Measurements from ENCODE around the gene RTP2.
"Not testable (repeated sequence)": the region's sequence is repeated elsewhere in the genome, so short reads cannot be mapped to it uniquely, and the experiment has no call there.

RTP2 gene

GRCh38 chr3:187684880-187685279, 17.5 kb downstream of the RTP2 start:
- H3K4me3 ChIP-seq (ENCODE audit: low read length) = no peak overlapping the region
- no peak for TF ChIP-seq ZNF274 (IDR thresholded peaks at IDR 0.05; ENCODE audit: low read depth, low read length)

GRCh38 chr3:187684444-187684843, 17.9 kb downstream of the RTP2 start:
- no peak for TF ChIP-seq ZNF274 (IDR thresholded peaks at IDR 0.05; ENCODE audit: low read depth, low read length)
- H3K4me3 ChIP-seq (ENCODE audit: low read length) = no peak overlapping the region

GRCh38 chr3:187681756-187682155, 20.6 kb downstream of the RTP2 start:
- H3K4me3 ChIP-seq (ENCODE audit: low read length) = not testable (repeated sequence)

GRCh38 chr3:187679638-187680396, 22.5 kb downstream of the RTP2 start:
- no peak for TF ChIP-seq ZNF274 (IDR thresholded peaks at IDR 0.05; ENCODE audit: low read depth, low read length)
- no peak overlapping the region for H3K4me3 ChIP-seq (ENCODE audit: low read length)

DNA sequence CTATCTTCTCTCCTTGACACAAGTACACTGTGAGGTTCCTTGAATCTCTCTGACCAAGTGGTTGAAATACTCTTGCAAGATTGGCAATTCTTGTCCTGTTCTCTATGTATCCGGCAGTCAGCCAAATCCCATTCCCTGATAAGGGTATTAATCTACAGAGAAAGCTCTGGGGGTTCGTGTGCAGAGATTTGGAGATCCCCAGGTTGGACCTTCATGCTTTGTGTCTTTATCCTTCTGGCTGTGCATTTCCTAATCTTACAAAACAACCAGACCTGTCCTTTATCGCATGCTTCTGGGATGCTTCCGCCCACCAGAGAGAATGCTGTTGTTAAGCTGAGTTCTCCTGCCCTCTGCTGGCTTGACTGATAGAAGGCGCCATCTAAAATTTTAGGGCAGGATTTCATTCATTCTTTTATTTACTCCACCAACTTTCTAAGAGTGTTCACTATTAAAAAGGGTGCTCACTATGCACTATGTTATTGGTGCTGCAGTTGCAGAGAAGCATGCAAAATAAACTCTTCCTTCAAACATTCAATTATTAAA, 23.6 kb downstream of the RTP2 start:
- H3K4me3 ChIP-seq (ENCODE audit: low read length) = no peak overlapping the region
- TF ChIP-seq ZNF274 (IDR thresholded peaks at IDR 0.05; ENCODE audit: low read depth, low read length) = no peak

- no peak overlapping the region for H3K4me3 ChIP-seq (ENCODE audit: low read length)
These were observed 24.8 kb downstream of the RTP2 start for GRCh38 chr3:187677604-187678003.

GRCh38 chr3:187673012-187673411, 29.3 kb downstream of the RTP2 start:
- no peak for TF ChIP-seq ZNF274 (IDR thresholded peaks at IDR 0.05; ENCODE audit: low read depth, low read length)
- no peak overlapping the region for H3K4me3 ChIP-seq (ENCODE audit: low read length)

More at GRCh38 chr3:187677604-187678003, 24.8 kb downstream of the RTP2 start:
- TF ChIP-seq ZNF274 (IDR thresholded peaks at IDR 0.05; ENCODE audit: low read depth, low read length) = no peak

DNA sequence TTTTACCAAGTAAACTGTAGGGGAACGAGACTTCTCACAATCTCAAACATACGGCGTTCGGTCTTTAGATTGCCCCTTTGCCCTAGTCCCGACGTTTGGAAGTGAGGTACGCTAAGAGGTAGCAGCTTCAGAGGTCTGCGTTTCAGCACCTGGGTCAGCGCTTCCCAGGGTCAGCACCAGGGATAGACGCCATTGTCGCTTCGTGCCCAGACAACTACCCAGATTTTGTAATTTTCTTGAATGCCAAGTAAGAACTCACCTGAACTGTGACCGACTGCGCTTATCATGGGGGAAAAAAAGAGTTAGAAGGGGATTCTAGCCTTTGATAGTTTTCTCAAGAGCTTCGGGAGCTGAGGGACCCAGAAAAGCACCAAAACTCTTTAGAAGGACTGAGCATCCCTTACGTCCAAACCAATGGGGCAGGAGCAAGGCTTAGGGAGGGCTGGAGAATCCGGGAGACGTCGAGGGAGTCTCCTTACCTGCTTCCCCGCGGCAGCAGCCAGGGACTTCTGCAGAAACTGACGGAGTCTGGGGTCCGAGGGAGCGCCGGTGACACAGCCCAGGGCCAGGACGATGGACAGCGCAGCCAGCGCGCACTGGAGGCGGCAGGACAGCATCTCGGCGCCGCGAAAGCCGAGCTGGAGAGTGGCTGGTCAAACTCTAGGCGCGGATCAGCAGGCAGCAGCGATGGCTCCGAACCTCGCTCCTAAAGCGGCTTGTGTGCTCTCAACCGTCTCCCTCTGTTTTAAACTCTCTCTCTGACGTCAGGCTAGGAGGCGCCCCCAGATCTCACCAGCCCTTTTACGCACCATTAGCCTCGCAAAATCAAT, 32.5 kb downstream of the RTP2 start, which contains the start of gene SST:
TSS of gene SST (minus strand) at position 720 of the 830 bp plus-strand sequence. CDS start at position 617, 103 bp downstream.
- no peak within 1 kb of the TSS for H3K4me3 ChIP-seq (ENCODE audit: low read length)
- no peak for TF ChIP-seq ZNF274 (IDR thresholded peaks at IDR 0.05; ENCODE audit: low read depth, low read length)

DNA sequence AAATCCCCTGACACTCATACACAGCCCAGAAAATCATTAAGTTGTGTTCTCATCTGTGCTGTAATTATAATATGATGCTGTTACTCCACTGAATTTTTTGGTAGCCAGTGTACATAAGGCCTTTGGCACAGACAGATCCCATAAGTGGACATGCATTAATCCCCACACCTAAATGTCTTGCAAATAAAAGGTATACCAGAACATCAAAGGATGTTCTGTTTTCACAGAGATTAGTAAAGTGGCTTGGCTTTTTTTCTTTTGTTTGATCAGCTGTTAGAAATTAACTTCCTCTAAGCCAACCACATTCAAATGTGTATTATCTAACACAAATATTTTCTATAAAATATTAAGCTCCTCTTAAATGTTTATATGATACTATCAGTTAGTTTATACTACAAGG, 34.8 kb downstream of the RTP2 start:
- no peak overlapping the region for H3K4me3 ChIP-seq (ENCODE audit: low read length)
- no peak for TF ChIP-seq ZNF274 (IDR thresholded peaks at IDR 0.05; ENCODE audit: low read depth, low read length)

GRCh38 chr3:187665764-187666402, 36.5 kb downstream of the RTP2 start:
- H3K4me3 ChIP-seq (ENCODE audit: low read length) = no peak overlapping the region
- no peak for TF ChIP-seq ZNF274 (IDR thresholded peaks at IDR 0.05; ENCODE audit: low read depth, low read length)

GRCh38 chr3:187665010-187665409, 37.3 kb downstream of the RTP2 start:
- no peak overlapping the region for H3K4me3 ChIP-seq (ENCODE audit: low read length)
- no peak for TF ChIP-seq ZNF274 (IDR thresholded peaks at IDR 0.05; ENCODE audit: low read depth, low read length)

DNA sequence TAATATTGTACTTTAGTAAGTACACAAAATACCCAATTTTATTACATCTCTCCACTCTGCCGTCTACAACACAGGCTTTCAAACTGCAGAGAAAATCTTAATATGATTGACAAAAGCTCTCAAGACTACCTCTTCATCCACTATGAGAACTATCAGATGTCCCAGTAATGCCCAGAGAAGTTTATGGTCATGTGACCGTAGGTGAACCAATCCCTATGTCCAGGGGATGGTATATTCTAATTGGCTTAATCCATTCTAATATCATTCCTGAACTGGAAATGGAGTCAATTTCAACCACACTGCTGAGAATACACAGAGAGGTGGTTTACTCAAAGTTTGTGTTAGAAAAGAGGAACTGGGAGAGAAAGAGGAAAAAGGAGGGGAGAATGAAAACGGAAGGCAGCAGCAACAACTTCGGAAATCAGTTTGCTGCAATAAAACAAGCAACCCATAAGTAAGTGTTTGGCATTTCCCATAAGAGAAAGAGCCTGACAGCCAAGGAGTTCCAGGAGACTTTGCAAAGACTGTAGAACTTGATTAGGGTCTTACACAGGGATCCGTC, 39.4 kb downstream of the RTP2 start:
- H3K4me3 ChIP-seq (ENCODE audit: low read length) = no peak overlapping the region
- TF ChIP-seq ZNF274 (IDR thresholded peaks at IDR 0.05; ENCODE audit: low read depth, low read length) = no peak

GRCh38 chr3:187661267-187661666, 41.1 kb downstream of the RTP2 start:
- no peak for TF ChIP-seq ZNF274 (IDR thresholded peaks at IDR 0.05; ENCODE audit: low read depth, low read length)
- H3K4me3 ChIP-seq (ENCODE audit: low read length) = no peak overlapping the region

DNA sequence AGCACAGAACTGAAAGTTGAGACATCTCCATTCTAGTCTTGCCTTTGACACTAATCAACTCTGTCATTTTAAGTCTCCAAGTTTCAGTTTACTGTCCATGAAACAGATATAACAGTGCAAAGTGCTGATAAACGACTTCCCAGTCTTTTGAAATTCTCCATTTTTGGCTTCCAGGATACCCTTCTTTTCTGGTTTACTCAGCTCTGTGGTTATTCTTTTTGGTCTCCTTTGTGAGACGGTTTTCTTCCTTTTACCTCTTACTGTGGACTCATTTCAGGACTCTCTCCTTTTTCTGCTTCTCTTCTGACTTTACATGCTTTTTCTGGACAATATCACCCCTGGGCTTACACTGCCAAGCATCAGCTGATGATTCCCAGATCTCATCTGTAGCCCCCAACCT, 51.1 kb downstream of the RTP2 start:
- no peak overlapping the region for H3K4me3 ChIP-seq (ENCODE audit: low read length)
- TF ChIP-seq ZNF274 (IDR thresholded peaks at IDR 0.05; ENCODE audit: low read depth, low read length) = no peak

Measured in GM08714 (cell line).